Suppressor macrophage treated with lipopolysaccharide for 4 hours (primary cell): ENCODE results near the gene ALDH3A1.

Experiments used
- DNase-seq: peaks from one replicate; pipeline ENCODE4 v3.0.0-alpha.2; 2020

ALDH3A1 gene

DNA sequence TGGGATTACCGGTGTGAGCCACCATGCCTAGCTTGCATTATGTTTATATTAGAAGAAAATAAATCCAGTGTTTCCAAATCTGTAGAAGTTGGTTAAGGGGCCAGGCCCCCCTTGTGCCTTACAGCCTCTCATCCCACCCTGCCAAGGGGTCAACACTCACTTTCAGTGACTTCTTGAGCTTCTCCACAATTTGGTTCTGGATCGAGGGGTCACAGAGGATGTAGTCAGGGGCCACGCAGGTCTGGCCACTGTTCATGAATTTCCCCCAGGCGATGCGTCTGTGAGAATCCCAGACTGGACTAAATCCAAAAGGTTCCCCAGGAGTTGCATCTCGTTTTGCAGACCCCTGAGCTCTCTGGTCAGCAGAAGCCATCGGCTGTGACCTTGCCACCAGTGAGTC, 7.2 kb downstream of the ALDH3A1 start:
- DNase-seq = no peak

DNA sequence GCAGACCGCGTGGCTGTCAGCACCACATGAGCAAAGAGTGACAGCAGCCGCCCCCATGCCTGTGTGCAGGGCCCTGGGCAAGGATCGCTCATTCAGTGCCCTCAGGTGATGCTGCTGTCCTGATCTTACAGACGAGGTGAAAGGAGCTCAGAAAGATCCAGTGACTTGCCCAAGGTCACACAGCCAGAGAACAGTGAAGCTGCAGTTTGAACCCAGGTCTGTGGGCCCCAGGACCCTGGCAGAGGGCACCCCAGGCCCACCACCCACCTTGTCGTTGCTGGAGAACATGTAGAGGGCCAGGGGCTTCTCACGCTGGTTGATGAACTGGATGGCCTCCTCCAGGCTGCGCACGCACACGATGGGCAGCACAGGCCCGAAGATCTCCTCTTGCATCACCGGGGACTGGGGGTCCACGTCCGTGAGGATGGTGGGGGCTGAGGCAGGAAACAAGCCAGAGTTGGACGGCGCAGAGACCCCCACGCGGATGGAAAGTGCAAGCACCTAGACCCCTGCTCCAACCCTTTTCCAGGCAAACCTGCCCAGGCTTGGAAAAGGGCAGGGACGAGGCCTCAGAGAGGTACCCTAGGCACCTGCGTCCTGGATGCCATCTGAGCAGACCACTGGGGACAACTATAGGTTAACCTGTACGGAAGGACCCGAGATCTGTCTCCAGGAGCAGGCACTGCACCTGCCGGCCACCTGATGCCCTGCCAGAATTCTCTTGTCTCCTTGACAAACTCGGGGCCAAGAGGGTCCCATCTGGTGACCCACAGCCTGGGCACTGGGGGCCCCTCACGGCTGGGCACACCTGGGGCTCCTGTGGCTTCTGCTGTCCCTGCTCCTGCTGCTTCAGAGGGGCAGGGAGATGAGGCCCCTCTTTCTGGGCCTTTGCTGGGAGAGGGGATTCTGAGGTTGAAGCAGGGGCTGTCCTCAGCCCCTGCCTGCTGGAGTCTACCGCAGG, 8.6 kb downstream of the ALDH3A1 start:
- no peak for DNase-seq

DNA sequence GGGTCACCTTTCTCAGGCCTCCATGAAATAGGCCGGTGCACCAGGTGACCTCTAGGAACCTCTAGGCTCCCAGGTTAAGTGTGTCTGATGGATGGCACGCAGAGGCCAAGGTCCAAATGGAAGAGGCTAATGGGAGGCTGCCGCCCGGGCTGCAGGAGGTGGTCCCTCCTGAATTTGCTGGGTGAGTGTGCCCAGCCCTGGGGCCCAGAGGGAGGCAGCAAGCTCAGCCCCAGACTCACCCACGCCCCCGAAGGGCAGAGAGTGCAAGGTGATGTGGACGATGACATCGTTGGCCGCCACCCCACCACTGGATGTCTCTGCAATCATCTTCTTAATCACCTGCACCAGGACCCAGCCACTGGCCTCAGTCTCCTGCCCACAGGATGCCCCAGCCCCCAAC, 9.3 kb downstream of the ALDH3A1 start:
- no peak for DNase-seq

DNA sequence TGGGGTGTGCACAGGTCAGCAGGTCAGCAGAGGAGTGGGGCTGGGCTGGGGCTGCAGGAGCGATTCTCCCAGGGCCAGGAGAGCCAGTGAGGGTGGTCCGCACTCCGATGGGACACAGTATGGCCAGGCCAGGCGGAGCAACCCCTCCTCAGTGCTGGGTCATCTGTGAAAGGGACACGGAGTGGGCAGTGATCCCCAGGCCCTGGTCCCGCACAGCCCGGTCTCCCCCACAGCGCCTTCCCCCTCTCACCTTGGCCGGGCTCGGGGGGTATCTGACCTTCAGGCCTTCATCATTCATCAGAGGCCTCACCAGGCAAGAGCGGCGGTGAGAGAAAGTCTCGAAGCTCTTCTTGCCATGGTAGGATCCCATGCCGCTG, 10.0 kb downstream of the ALDH3A1 start:
- DNase-seq = no peak

DNA sequence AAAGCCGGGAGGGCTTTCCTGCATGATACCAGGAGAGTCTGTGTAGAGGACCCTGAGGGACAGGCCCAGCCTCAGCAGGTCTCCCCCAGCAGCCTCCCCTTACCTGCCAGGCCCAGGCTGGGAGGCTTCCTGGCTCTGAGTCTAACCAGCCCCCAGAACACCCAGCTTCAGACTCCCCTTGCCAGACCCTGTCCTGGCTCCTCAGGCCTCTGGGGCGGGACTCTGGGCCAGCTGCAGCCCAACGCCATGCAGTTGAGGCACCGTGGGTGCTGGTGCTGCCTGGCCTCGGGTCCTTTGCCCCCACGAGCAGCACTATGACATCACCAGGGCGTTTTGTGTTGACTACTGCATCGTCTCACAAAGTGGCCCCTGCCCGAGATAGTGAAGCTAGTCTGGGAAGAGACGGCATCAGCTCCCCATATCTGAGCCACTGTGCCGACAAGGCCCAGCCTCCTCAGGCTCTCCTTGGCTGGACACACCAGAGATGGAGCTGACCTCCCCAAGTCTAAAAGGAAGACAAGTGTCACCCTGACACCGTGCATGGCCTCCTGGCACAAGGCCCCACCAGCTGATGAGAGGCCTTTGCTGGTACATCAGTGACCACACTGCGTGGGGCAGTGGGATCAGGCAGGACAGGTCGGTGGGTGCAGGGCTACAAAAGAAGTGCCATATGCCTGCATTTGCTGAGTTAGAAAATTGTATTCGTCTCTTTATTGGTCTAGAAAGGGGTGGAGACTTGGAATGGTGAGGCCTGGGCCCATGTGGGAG, 10.6 kb downstream of the ALDH3A1 start:
- DNase-seq = no peak

DNA sequence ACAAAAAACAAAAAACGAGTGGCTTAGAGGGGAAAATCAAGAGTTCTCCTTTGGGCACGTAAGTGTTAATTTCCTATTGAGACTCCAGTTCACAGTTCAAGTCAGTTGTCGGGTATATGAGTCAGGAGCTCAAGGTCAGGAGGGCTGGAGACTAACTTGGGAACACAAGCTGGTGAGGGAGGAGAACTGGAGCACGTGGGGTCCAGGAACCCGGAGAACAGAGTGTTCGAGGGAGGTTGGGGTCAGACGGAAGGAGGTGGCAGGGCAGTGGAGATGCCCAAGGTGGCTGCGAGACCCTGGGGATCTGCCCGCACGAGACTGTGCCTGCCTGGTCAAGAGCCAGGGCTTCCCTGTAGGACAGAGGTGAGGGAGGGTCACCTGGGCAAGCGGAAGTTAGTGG, 12.0 kb downstream of the ALDH3A1 start:
- DNase-seq = no peak

DNA sequence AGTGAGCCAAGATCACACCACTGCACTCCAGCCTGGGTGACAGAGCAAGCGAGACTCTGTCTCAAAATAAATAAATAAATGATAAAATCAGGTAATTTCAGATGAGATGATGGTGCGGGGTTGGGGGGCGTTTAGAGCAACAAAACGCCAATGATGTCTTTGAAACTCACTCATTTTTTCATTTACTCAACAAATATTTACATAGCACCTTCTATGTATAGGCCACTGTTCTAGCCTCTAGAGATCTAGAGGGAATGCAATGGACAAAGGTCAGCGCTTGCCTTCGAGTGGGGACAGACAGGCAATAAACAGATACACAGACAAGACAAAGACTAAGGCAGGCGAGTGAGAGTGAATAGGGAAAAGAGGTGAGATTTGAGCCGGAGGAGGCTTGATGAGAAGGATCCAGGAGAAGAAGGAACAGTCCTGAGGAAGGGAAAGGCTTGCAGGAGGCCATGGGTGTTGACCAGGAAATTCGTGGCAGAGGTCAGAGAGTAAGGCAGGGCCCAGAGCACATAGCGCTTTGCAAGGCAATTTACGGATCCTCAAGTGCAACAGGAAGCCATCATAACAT, 14.1 kb downstream of the ALDH3A1 start:
- DNase-seq = no peak

DNA sequence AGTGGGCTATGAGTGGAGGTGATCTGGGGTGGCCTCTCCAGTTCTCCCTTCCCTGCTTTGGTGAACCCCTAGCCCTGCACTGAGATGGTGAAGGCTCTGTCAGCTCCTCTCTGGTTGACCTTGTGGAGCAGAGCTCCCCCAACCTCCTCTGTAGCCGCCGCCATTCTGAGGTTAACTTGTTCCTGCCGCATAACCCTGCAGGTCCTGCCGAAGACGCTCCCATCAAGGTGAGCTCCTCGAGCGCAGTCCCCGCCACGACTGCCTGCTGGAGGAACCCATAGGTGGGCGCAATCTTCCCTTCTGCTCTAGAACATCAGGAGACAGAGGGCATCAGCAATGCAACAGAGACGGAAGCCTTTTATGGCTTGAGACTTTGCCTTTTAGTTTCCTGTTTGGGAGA, 16.5 kb downstream of the ALDH3A1 start:
- DNase-seq = no peak

DNA sequence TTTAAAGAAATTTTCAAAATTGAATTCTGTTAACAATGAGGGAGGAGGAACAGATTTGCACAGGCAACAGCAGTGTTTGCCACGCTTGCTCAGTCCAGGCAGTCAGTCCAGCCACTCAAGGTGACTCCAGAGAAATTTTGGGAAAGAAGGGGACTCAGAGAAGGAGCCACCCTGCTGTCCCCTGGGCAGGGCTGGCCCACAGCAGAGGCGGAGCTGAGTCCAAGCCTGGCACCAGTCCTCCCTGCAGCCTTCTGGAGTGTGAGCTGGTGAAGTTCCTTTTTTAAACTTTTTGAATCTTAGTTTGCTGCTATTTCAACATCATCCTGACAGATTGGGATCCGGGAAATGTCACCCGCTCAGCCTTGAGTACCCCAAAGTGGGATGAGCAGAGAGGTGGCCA, 17.3 kb downstream of the ALDH3A1 start:
- DNase-seq = peak; percentile 47

DNA sequence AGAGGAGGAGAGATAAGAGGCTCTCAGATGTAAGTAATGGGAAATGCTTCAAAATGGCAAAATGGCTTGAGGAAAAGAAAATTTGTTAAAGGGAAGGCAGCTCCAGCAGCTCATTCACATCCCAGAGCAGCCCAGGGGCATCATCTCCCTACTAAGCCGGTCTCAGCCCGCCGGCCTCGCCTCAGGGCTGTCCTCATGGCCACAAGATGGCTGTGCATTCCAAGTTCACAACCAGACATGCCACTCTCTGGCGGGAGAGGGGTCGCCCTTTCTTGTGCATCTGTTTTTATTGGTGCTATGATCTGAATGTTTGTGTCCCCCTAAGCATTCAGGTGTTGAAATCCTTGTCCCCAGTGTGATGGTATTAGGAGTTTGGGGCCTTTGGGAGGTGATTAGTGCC, 18.2 kb downstream of the ALDH3A1 start:
- DNase-seq = no peak

DNA sequence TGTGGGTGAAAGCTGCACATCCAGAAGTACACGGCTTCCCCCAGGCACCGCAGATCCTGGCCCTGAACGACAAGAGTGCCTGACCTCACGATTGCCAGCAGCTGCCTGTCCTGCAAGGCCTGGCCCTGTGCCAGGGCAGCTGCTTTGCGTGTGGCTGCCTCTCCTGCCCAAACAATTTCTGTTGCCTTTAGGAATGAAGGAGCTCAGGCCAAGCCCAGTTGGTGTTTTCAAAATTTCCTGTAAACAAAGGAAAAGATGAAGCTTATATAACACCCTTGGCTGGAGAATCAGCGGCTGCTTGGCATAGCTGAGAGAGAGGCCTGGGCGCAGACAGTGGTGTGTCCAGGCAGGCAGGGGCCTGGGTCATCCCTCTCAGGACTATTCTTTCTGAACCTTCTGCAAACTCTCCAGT, 20.0 kb downstream of the ALDH3A1 start:
- DNase-seq = peak; percentile 72

DNA sequence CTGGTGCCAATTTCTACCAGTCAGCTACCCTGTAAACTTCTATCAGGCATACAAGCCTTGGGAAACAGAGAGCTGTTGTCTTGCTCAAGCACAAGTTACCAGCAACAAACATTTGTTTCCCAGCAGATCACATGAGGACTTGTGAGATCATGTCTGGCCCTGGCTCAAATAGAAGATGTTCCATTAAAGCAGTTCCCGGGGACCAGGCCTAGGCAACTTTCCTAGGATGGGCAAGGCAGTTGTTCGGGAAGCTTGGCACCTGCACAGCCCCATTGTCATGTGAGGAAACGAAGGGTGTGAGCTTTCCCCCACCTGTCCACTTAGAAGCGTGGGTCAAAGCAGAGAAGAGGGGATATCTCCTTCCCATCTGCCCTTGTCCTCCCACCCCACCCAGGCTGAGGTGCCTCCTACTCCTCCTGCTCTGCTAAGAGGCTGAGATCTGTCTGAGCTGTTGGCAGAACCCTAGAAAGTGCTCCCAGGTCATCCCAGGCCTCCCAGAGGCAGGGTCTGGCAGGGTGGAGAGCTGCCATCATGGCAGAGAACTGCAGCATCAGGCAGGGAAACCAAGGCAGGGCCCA, 20.5 kb downstream of the ALDH3A1 start:
- DNase-seq = peak; percentile 82

DNA sequence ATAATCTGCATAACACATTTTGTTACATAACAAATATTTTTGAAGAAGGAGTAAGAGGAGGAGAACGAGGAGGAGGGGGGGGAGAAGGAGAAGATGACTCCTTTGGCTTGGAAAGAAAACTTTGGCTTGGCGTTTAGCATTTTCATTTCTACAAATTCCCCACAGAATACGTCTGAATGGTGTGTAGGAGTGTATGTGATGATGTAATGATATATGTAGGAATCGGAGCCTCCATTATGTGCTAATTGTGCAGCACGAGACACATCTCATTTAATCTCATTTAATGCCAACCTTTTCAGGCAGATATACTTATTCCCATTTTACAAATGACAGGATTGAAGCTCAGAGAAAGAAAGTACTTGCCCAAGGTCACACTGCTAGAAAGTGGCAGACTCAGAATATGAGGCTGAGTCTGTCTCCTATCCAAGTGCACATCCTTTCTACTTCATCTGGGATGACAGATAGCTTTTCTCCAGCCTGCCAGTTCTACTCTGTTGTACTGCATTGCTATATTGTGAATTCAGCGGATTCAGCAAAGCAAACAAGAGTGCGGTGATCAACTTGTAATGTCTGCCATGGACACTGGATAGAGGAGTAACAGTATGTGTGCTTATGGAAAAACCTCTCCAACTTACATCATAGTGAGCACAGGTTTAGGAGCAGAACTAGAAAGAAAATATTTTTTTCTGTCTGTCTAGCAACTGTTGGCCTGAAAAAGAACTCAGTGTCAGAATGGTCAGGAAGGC, 21.3 kb downstream of the ALDH3A1 start:
- peak; percentile 61 for DNase-seq

DNA sequence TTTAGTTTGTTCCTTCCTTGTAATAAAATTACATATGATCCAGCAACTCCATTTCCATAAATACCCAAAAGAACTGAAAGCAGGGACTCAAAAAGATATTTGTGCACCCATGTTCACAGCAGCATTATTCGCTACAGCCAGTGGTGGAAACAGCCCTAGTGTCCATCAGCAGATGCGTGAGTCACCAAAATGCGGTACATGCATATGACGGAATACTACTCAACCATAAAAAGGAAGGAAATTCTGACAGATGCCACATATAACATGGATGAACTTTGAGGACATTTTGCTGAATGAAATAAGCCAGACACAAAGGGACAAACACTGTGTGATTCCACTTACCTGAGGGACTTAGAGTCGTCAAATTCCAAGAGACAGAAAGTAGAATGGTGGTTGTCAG, 22.6 kb downstream of the ALDH3A1 start:
- peak; percentile 90 for DNase-seq

DNA sequence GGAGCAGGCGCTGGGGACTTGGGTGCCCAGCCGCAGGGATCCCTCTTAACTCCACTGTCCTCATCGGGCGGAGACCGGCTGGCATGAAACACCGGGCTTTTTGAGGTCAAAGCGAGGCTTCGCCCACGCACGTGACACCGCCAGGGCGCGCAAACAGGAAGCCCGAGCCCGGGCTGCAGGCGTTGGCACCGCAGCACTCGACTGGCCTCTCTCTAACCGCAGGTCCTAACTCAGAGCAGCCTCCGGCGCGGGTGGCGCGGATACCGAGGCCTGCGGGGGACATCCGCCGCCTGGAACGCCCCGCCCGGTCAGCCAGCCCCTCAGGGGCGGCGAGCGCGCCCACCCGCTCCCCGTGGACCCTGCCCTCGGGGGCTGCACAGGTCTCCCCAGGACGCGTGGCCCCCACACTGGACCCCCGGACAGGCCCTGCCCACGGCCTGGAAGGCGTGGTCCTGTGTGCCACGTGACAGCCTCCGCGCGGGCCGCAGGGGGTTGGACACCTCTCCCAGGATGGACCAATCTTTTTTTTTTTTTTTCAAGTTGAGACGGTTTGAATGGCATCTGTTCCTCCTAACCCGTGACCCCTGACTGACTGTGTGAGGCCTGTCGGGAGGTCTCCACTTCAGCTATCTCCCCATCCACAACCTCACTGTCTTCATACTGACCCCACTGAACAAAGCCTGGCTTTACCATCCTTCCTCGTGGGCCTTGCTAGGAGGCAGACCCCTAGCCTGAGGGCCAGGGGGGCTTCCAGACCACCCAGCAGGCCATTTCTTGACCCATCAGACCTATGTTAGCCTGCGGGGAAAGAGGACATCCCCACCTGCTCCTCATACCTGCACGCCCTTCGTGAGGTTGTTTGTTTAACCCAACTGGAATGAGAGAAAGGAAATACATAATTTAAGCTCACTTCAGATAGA, 23.3 kb downstream of the ALDH3A1 start:
- DNase-seq = peak; percentile 95

DNA sequence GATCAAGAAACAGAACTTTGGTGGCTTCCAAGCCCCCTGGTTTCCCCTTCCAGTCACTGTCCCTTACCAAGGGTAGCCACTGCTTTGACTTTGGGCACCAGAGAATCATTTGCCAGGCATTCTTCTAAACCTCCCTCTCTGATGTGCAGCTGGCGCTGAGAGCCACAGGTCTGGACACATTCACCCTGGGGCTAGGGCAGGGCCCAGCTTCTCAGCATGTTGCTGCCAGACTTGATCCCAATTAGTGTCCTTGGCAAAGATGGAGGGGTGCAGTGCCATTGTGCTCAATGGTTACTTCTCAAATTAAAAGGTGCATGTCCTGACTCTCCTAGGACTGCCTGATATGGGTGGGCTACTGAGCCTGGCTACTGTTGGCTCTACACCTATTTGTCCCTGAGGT, 24.1 kb downstream of the ALDH3A1 start:
- no peak for DNase-seq

DNA sequence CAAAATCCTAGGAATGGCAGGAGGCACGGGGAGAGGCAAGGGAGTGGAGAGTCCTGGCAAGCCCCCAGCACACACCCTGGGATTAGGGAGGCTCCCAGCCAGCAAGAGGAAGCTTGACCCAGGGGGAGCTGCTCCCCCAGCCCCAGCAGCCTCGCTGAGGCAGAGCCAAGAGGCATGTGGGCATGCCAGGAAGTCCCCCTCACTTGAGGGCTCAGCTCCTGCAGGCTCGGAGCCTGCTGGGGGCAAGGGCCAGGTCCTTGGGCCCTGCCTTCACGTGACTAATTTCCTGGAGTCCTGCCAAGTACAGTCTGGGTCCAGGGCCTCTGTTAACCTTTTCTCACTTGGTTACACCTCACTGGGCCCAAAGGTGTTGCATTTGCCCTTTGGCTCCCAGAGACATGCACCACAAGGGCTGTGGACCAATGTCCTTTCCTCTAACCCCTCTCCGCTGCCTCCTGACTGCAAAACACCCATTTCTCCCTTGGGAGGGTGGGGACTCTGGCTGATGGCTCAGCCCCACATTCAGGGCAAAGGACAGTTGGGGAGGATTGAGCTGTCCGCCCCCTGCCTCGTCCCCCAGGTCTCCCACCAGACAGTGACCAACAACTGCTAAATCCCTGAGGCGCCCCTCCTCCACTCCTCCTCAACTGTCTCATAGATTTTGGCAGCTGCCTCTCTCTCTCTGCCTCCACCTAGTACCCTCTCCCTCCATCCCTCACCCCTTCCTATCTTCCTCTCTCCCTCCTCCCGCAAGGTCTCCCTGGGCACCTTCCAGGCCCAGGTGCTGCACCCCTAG, 27.3 kb downstream of the ALDH3A1 start:
- no peak for DNase-seq

DNA sequence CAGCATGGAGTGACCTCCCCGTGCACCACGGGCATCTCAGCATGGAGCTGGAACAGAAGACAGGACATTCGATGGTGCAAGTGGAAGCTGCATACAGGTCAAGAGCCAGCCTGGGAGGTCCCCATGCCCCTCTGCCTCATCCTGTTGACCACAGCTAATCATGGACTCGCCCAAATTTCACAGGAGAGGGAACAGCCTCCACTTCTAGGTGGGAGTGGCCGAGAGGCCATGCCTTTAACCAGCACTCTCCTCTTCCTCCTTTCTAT, 28.0 kb downstream of the ALDH3A1 start:
- DNase-seq = no peak

DNA sequence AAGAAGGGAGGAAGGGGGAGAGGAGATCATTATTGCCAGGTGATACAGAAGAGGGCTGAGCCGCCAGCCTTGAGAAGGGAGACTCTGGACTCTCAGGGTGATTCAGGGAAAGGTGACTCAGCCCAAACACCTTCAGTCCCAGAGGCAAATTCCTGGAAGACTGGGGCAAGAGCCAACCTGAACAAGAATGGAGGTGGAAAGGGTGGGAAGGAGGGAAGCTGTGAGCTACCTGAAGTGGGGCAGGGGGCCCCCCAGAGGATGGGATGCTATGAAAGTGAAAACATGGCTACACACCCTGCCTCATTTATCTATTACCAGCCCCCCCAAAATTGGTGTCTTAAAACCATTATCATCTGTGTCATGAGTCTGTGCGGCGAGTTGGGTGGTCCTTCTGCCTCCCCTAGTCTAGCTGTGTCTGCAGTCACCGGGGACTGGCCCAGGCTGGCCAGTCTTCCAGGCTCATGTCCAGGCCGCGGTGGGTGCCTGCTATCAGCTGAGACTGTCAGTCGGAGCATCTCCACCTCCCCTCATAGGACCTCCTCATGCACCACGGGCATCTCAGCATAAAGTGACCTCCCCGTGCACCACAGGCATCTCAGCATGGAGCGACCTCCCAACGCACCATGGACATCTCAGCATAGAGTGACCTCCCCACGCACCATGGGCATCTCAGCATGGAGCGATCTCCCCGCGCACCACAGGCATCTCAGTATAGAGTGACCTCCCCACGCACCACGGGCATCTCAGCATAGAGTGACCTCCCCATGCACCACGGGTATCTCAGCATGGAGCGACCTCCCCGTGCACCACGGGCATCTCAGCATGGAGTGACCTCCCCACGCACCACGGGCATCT, 28.5 kb downstream of the ALDH3A1 start:
- no peak for DNase-seq
